HL-60/S4 treated with retinoic acid at 250 ng/mL for 4 days and 3 days (cell line): Measurements from ENCODE around the gene NCKAP5.

ENCODE experiments used
- in situ Hi-C: fragments of 300-500 bp; cut with MboI; formaldehyde crosslinking; loops from 2 replicates; pipeline ENCODE4 v1.7.0; 2022; ENCODE audit warnings: low sequenced_read_pairs

NCKAP5 gene

GRCh38 chr2:132623096-132623839 lies 945.0 kb downstream of the NCKAP5 start:
- in situ Hi-C loops: no loop called here
